T-helper 2 cell (primary cell): ENCODE results near the gene ITLN1.
A peak's percentile ranks its signal among the peaks of the same experiment; 100 is the strongest.
"Not testable (repeated sequence)": the region's sequence is repeated elsewhere in the genome, so short reads cannot be mapped to it uniquely, and the experiment has no call there.

ENCODE experiments used
- DNase-seq, 5 experiments: peaks; one replicate each; pipeline versions ENCODE4 v3.0.0 to v3.0.0-alpha.2; 2012 to 2022

Gene ITLN1

DNA sequence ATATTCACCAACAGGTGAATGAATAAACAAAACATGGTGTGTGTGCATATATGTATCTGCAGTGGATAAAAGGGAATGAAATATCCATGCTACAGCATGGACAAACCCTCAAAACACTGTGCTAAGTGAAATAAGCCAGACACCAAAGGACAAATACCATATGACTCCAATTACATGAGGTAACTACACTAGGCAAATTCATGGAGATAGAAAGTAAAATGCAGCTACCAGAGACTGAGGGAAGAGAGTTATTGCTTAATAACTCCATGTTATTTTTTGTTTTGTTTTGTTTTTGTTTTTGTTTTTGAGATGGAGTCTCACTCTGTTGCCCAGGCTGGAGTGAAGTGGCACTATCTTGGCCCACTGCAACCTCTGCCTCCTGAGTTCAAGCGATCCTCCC, 2.4 kb downstream of the ITLN1 start:
- no peak for DNase-seq

DNA sequence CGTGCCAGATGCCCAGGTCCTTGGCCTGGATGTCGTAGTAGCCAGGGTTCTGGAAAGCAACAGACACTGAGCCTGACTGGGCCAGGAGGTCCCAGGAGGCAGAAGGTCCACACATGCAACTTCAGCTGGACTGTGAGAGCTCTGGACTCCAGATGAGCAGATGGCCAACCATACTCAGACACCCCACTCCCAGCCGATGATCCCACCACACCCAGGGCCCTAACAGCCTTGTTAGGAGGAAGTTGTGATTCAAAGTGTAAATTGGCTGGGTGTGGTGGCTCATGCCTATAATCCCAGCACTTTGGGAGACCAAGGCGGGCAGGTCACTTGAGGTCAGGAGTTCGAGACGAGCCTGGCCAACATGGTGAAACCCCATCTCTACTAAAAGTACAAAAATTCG, 3.7 kb downstream of the ITLN1 start:
- DNase-seq = not testable (repeated sequence)

DNA sequence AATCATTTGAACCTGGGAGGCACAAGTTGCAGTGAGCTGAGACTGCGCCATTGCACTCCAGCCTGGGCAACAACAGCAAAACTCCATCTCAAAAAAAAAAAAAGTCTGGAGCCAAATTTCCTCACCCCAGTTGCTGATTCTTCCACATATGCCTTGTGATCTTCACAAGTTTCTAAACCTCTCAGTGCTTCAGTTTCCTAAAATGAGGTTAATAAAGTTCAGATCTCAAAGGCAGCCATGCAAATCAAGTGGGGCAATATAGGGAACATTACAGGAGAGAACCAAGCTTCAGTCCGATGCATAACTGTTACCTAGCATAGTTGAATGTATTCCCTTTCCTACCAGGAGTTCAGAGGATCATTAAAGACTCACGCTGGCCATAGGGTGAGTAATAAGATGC, 4.8 kb downstream of the ITLN1 start:
- no peak for DNase-seq

DNA sequence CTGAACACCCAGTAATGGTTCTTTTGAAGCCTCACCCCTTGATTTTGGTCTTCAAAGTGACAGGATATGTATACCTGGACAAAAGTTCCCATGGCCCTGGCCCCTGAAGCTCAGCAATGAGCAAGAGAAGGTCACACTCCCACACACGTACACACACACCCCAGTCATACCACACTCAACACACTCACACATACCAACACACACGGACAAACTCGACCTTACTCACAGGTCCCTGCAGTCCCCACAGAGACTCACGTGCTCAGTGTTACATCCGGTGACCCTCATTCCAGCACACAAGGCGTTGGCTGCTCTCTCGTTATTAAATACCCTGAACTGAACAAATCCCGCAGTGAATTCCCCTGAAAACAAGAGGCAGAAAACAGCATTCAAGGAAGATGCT, 5.9 kb downstream of the ITLN1 start:
- peak in 2 of 5 experiments; percentile 33 to 51 for DNase-seq

DNA sequence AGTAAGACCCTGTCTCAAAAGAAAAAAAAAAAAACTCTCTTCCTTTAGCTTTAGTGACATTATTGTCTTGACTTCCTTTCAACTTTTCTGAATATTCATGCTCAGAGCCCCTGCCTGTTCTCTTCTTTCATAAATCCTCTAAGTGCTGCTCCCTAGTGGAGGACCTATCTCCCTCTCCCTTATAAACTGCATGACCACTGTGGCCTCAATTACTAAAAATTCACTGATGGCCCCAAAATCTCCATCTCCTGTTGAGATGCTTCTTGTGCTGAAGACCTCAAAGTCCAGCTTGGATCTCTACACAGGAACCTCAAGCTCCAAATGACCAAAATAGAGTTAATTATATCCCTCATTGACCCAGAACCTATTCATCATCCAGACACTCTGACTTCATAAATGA, 7.8 kb downstream of the ITLN1 start:
- peak in 2 of 5 experiments; percentile 29 to 60 for DNase-seq

DNA sequence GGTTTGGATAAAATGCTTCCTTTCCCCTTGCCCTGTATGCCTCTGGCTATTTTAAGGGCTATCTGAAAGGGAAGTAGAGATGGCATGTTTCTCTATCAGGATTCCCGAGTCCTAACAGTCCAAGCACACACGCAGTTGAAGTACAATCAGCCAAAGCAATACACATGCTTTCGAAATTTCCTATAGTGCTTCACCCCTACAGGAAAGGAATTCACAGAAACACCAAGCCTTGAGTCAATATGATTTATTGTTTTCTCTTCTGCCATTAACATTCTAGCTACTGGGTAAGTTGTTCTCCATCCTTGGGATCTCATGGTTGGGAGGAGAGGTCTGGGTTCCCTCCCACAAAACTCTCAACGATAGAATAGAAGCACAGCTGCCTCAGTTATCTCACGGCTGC, 8.7 kb downstream of the ITLN1 start:
- no peak for DNase-seq

DNA sequence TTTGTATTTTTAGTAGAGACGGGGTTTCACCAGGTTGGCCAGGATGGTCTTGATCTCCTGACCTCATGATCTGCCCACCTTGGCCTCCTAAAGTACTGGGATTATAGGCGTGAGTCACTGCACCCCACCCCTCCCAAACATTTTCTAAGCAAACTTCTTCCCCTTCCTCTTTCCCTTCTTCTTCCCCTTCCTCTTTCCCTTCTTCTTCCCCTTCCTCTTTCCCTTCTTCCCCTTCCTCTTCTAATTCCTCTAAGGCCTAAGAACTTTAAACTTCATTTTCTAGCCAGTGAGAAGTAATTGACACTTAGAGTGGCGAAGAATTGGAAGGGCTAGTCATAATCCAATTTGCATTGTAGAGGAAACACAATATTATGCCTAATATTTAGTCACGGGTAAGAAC, 9.4 kb downstream of the ITLN1 start:
- not testable (repeated sequence) for DNase-seq

DNA sequence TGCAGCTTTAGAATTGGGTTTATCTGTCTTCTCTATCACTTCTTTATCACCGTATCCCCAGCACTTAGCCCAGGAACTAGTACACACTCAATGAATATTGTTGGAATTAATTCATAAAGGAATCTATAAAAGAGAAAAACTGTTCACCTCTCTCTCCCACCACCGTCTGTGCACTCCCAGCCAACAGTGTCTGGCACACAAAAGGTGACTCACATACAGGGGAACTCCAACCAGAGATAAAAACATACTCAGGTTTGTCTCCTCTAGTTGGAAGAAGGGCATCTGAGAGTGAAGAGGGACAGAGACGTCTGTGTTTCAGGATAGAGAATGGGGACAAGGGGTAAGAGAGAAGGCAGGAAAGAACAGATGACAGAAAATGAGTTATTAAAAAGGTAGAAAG, 10.0 kb downstream of the ITLN1 start:
- DNase-seq = no peak

DNA sequence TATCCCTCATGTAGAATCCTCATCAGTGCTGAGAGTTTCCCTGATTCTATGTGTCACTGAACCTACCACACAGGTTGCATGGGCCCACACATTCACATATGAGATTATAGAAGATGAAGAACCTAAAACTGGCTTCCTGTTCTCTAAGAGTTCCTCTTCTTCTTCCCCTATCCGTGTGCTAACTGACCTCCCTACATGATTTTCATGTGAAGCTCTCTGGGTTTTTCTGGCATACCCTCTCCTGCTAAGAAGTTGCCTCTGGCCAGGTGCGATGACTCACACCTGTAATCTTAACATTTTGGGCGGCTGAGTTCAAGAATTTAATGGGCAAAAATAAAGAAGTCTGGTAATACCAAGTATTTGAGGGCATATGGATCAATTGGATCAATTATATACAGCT, 16.8 kb downstream of the ITLN1 start:
- DNase-seq = no peak

DNA sequence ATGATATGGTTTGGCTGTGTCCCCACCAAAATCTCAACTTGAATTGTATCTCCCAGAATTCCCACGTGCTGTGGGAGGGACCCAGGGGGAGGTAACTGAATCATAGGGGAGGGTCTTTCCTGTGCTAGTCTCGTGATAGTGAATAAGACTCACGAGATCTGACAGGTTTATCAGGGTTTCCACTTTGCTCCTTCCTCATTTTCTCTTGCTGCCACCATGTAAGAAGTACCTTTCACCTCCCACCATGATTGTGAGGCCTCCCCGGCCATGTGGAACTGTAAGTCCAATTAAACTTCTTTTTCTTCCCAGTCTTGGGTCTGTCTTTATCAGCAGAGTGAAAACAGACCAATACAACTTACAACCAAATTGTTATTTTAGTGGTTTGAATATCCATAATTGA, 17.3 kb downstream of the ITLN1 start:
- DNase-seq = not testable (repeated sequence)

DNA sequence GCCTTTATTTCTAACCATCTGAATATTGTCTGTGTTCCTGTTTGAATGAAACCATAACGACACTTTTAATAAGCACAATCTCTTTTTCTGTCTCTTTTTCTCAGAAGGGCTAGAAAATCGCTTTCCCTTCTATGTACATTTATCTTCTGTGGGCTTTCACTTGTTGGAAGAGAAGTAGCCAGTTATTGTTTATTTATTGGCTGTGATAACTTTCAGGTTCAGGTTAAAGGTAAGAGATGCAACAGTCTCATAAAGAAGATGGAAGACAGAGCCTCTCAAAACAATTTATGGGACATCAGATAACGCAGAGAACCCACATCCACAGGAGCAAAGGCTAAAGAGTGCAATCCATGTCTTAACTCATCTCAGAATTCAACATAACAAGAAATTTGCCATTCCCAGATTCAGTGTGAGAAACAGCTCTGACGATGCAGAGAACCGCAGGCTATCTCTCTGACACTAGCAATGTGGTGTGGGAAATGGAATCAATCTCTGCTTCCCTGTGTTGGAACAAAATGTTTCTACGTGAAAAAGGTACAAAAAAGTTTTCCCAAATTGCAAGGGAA, 18.2 kb downstream of the ITLN1 start:
- DNase-seq = no peak

DNA sequence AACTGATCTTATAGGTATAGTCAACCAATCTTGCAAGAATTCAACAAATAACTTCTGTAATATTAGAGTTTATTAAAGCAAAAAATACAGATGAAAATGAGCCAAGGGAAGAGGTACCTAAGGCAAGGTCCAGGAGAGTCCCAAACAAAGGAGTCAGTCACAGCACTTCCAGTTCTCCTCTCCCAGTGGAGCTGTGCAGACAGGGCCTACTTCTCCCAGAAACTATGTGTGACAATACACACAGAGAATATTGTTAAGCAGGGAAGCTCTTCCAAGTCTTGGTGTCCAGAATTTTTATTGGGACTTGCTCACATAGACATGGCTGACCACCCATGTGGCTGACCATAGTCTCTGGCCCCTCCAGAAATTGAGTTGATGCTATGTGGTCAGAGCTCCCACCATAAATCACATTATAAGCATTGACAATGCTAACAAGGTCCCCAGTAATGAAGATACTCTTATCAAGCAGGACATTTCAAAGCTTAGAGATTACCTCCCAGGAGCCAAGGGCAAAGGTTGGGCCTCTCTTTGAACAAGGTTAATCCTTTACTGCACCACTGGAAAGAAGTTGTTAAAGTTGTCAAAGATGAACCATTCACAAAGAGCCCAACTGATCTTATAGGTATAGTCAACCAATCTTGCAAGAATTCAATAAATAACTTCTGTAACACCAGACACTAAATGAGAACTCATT, 18.8 kb downstream of the ITLN1 start:
- no peak for DNase-seq

DNA sequence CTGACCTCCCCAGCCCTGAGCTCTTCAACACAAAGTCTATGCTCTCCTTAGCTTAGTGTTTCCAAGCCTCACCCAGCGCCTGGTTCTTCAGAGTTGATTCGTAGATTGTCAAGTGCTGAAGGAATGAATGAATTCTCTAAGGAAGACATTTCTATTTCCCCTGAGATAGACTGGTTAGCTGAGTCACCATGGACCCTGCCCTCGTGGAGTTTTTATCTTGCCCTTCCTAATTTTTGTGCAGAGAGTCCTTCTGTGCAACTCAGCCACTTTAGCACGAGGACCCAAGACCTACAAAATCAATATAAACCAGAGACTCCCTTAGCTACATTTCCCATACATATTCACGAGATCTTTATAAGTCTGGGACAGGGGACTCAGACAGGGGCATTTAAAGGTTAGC, 19.6 kb downstream of the ITLN1 start:
- no peak for DNase-seq

DNA sequence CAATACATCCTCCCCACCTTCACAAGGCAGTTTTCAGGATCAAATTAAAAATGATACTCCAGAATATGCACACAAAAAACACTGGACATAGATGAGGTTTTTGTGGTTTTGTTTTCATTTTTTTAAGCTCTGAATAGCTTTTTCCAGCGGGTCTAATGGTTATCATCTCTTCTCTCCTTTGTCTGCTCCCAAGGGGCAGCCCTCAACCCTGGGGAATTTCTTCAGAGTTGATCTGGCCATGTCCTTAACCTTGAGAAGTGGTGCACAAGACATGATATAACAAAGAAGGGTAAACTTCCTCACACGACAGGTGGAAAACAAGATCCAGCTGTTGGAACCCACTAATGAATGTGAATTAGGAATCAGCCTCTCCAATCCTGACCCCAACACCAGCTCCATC, 20.8 kb downstream of the ITLN1 start:
- no peak for DNase-seq

DNA sequence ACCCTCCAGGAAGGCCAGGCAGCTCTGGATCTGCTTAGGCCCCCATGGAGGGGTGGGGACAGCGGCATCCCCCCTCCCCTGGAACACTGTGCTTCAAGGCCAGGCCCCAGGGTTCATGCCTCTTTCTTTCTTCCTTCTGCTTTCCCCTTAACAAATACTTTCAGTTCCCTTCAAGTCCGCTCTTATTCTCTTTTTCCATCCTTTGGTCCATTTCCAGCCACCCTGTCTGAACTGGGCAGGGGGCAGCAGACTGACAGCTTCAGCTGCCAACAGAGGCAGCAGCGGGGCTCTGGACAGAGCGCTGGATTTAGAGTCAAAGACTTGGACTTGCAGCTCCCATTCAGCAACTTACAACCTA, 21.2 kb downstream of the ITLN1 start:
- DNase-seq = no peak

DNA sequence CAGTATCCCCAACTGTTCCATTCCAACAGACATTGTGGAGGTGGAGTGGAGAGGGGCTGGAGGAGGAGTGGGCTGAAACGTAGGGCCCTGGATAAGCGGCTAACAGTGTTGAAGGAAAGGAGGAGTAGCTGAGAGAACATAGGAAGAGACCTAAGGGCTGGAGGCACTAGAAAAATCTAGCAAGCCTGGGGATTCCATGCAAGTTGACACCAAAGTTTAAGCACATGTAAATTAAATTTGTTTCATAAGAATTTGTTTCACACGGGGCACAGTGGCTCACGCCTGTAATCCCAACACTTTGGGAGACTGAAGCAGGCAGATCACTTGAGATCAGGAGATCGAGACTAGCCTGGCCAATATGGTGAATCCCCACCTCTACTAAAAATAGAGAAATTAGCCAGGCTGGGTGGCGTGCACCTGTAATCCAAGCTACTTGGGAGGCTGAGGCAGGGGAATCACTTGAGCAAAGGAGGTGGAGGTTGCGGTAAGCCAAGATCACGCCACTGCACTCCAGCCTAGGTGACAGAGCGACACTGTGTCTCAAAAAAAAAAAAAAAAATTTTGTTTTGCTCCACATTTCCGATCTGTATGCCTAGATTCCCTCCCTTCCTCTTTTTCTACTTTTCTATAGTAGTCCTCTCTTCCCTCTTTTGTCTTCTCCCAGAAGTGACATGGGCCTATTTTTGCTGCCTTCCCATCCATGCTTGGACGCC, 21.8 kb downstream of the ITLN1 start:
- DNase-seq = no peak

DNA sequence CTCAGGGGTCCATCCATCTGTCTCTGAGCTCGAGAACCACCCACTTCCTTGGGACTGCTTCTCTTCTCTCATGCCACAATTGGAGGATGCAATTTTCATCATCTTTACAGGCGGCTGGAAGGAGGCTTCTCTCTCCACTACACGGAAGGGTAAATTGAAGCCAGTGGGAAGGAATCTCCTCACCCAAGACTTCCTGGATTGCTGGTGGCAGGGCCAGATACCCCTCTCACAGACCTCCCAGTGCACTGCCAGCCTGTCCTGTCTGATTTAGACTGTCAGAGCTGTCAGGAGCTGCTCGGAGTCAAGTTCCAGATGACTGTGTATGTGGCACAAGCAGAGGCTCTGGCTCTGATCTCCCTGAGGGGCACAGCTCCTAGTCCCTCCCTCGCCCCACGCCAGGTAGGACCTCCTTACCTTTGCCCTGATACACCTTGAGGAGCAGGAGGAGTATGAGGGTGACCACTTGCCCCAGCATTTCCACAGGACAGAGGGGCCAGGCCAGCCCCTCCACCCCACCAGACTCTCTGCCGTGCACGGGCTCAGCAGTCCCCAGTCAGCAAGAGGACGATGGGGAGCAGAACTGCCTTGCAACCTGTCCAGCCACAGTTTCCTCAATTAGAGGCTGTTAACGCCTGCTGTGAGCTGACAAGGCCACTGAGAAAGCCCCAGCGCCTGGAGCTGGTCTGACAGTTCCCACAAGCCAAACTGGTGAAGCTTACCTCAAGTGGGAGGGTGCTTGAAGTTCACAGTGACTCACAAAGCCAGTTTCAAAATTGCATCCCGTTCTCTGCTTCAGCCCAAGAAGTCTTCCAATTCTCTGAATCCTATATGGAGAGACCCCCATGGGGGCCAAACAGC, 22.5 kb downstream of the ITLN1 start, which contains the start of gene CD244:
CD244 (minus strand) TSS at position 685 of the 858 bp plus-strand sequence; CDS start at position 475, 210 bp downstream.
- peak in 3 of 5 experiments; percentile 15 to 70 (median 66) for DNase-seq

DNA sequence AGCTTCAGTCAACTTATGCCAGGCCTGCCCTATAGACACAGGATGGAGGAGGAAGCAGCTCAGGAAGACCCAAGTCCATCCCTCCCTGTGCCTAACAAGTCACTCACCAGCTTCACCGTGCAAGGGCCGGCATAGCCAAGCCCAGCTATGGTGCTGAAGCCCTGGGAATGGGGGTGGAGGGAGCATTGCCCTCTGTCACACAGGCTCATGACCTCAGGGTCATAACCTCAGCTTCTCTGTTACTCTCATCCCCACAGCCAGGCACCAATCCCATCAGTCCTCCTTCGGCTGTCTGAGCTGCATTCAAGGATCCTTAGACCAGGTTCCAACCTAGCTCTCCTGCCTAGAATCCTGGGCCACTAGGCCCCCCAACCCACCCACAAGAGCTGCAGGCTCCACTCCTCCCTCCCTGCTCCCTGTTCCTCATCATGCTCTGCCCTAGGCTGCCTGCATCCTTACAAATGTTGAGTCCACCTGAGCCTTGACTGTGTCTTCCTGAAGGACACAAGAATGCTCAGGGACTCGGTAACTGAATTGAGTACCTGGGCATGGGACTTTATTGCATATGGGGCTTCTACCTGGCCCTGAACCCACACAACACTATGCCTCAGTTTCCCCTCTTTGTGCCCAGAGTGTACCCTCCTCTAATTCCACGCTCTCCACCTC, 24.0 kb downstream of the ITLN1 start:
- DNase-seq = no peak

DNA sequence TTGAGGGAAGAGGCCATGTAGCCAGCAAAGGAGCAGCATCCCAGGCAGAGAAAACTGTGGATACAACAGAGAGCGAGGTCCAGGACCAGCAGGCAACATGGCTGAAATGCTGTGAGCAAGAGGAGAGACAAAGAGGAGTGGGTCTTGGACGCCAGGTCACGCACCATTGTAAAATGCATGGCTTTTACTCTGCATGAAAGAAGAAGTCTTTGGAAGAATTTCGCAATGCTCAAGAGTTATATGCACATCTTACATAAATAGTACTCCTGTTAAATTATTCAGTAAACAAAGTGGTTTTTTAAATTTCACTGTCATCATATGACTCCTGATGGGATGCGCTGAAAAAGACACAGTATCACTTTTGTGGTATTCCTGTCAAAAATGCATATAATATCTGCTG, 25.8 kb downstream of the ITLN1 start:
- DNase-seq = no peak

DNA sequence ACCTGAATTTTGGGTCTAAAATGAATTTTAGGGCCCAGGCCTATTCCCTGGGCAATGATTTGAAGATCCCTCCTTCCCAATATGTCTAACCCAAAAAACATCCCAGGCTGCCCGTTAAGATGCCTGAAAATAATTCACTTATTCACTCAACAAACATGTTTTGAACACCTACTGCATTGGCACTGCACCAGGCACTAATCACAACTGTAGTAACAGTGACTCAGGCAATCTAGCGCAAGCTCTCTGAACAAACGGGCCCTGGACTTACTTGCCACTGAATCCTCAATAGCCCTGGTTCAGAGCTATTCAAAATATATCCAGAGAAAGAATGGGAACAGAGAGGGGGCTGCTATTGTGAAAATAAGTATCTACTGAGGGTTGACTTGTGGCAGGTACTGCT, 26.5 kb downstream of the ITLN1 start:
- DNase-seq = no peak

DNA sequence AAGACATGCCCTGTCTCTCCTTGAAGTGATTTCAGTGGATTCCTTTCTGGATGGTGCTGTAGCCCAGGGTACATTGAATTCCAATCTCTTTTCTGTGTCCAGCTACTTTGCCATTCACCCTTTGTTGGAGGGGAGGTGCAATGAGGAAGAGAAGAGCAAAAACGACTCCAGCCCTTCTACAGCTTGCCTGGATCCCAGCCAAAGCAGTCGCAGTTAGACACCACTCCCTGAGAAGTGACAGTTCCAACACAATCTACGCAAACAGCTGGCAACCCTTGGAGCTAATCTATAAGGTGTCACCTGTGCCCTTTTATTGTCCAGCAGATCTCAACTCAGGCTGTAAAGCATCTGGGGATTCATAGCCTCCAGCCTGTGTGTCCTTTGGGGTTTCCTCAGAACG, 26.9 kb downstream of the ITLN1 start:
- no peak for DNase-seq

DNA sequence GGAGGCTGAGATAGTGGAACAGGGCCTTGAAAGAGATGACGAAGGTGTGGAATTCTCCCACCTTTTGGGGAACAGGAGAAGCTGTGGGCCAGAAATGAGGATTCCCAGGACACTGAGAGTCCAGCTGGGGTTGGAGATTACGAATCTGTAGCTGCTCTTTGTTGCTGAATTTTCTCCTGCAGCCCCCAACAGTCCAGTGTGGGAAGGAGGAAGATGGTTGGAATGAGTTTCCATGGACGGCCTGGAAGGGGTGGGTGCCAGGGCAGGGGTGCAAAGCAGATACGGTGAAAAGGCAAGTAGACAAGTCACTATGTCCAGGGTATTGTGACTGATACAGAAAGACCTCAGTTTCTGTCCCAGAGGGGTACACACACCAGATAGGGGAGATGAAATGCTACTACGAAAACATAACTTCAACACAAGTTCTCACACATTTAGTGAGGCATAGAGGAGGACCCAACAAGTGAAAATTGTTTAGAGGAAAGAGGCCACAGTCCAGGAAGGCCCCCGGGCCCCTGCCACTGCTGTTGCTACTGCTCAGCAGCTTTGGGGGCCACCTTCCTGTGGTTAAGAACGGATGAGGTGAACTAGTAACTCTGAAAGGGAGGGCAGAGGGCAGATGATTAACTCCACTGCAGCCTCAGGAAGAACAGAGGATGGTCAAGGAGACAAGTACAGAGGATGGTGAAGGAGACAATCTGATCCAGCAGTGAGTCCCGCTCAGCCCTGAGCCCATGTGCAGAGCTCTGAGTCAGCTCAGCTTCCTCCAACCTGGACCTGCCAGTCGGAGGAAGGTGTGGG, 29.6 kb downstream of the ITLN1 start:
- DNase-seq = peak in 2 of 5 experiments; percentile 12 to 27
